SIG-M5 (cell line): Measurements from ENCODE around the gene MALRD1.

Experiments
- DNase-seq: peaks from one replicate; lab custom pipeline; 2025; lab: John Stamatoyannopoulos, UW

The MALRD1 gene

GRCh38 chr10:19111501-19112267 lies 63.1 kb downstream of the MALRD1 start:
- DNase-seq = no peak

GRCh38 chr10:19117438-19117837 lies 68.8 kb downstream of the MALRD1 start:
- no peak for DNase-seq

- DNase-seq = no peak
Measured at GRCh38 chr10:19119191-19119590, 70.6 kb downstream of the MALRD1 start.

- no peak for DNase-seq
Measured at GRCh38 chr10:19120381-19120908, 71.8 kb downstream of the MALRD1 start.

- no peak for DNase-seq
Measured at GRCh38 chr10:19133992-19134391, 85.4 kb downstream of the MALRD1 start.

GRCh38 chr10:19142967-19143366 lies 94.4 kb downstream of the MALRD1 start:
- DNase-seq = no peak

GRCh38 chr10:19144206-19144605 lies 95.6 kb downstream of the MALRD1 start:
- no peak for DNase-seq

- no peak for DNase-seq
Measured at GRCh38 chr10:19154375-19154774, 105.8 kb downstream of the MALRD1 start.

GRCh38 chr10:19158358-19158757 lies 109.8 kb downstream of the MALRD1 start:
- DNase-seq = no peak

- no peak for DNase-seq
Measured at GRCh38 chr10:19158870-19159269, 110.3 kb downstream of the MALRD1 start.

- no peak for DNase-seq
Measured at GRCh38 chr10:19164461-19164860, 115.9 kb downstream of the MALRD1 start.

GRCh38 chr10:19168584-19168983 lies 120.0 kb downstream of the MALRD1 start:
- no peak for DNase-seq

GRCh38 chr10:19169041-19169440 lies 120.4 kb downstream of the MALRD1 start:
- DNase-seq = no peak

GRCh38 chr10:19169684-19170083 lies 121.1 kb downstream of the MALRD1 start:
- DNase-seq = no peak

- no peak for DNase-seq
Measured at GRCh38 chr10:19178675-19179074, 130.1 kb downstream of the MALRD1 start.

GRCh38 chr10:19184891-19185290 lies 136.3 kb downstream of the MALRD1 start:
- DNase-seq = no peak

GRCh38 chr10:19194866-19195265 lies 146.3 kb downstream of the MALRD1 start:
- DNase-seq = no peak

- no peak for DNase-seq
Measured at GRCh38 chr10:19195698-19196097, 147.1 kb downstream of the MALRD1 start.

GRCh38 chr10:19200211-19200610 lies 151.6 kb downstream of the MALRD1 start:
- DNase-seq = no peak

- DNase-seq = no peak
Measured at GRCh38 chr10:19204246-19204917, 155.8 kb downstream of the MALRD1 start.

- DNase-seq = no peak
Measured at GRCh38 chr10:19209319-19209718, 160.7 kb downstream of the MALRD1 start.

- no peak for DNase-seq
Measured at GRCh38 chr10:19212590-19212989, 164.0 kb downstream of the MALRD1 start.

- DNase-seq = no peak
Measured at GRCh38 chr10:19221216-19221615, 172.6 kb downstream of the MALRD1 start.
